Thyroid gland (tissue), 4 donors: ENCODE data around the gene HMGCS1. TPM values are rescaled to one million over a fixed set of nuclear protein-coding genes. Genes with fewer than 3 reads are reported as not detected.

Source experiments
- DNase-seq, 2 donors: peaks; one replicate each; pipeline ENCODE4 v3.0.0-alpha.2; 2019
- H3K27ac ChIP-seq, 3 donors: fragments of 200-600 bp; sonication (generic); 1 replicate in 2 of 3; 2 replicates in 1 of 3; pipeline ENCODE4 v1.5.1; 2016 to 2019; ENCODE audit warnings: mild to moderate bottlenecking in 1 of 3, moderate library complexity in 1 of 3
- H3K27me3 ChIP-seq: fragments of 200-600 bp; sonication (generic); one replicate; pipeline ENCODE4 v1.5.1; 2019
- H3K36me3 ChIP-seq, 2 donors: fragments of 200-600 bp; sonication (generic); one replicate each; pipeline ENCODE4 v1.5.1; 2016 to 2019
- H3K4me1 ChIP-seq, 2 donors: fragments of 200-600 bp; sonication (generic); one replicate each; pipeline ENCODE4 v1.5.1; 2017 to 2019
- H3K4me3 ChIP-seq, 3 donors: fragments of 200-600 bp; sonication (generic); replicated peaks in 1 of 3; 1 replicate in 2 of 3; 2 replicates in 1 of 3; pipeline ENCODE4 v1.5.1; 2016; ENCODE audit warnings: mild to moderate bottlenecking in 1 of 3
- H3K9me3 ChIP-seq: fragments of 200-600 bp; sonication (generic); one replicate; pipeline ENCODE4 v1.5.1; 2017
- CTCF ChIP-seq, 6 experiments: fragments of 200-600 bp in 3 of 6; fragments of 450-650 bp in 3 of 6; sonication (generic) in 3 of 6; IDR thresholded peaks; one replicate each; pipeline ENCODE4 v1.5.1; 2016 to 2019; ENCODE audit warnings: antibody characterized with exemption in 6 of 6, mild to moderate bottlenecking in 2 of 6, inconsistent platforms in 1 of 6, moderate library complexity in 1 of 6
- POLR2A ChIP-seq, 2 donors: fragments of 450-650 bp; IDR thresholded peaks; one replicate each; pipeline ENCODE4 v1.6.1; 2017; ENCODE audit warnings: antibody characterized with exemption in 2 of 2, mild to moderate bottlenecking in 2 of 2, moderate library complexity in 1 of 2
- WGBS, 2 donors: methylation state at CpG; one replicate each; pipeline ENCODE4 v1.1.5; 2017; 5-methylcytosine and 5-hydroxymethylcytosine counted together
- intact Hi-C: fragments of 100-400 bp; cut with DNase I; formaldehyde crosslinking; loops from one replicate; pipeline ENCODE4 v1.15.1; 2023
- total RNA-seq, 4 donors: library from RNA; depleted of rRNA; stranded (reverse); fragments of >200 nt; gene quantifications; one replicate each; pipeline ENCODE4 v1.2.3, GENCODE V29; 2016

The HMGCS1 gene
- total RNA-seq, 4 donors from 2014 or later: 33.5 to 58.7 (median 44.1) TPM

- TF ChIP-seq POLR2A (IDR thresholded peaks at IDR 0.05) (no peak), CTCF (IDR thresholded peaks at IDR 0.05) (no peak)
- Histone ChIP-seq H3K9me3 (no peaks in the 10 kb centered on the region), H3K27ac (no peak overlapping the region), H3K36me3 (no peaks in the 10 kb centered on the region), H3K27me3 (no peaks in the 10 kb centered on the region), H3K4me3 (no peak overlapping the region), H3K4me1 (peaks cover 0 to 9% of the 10 kb centered on the region in 2 donors)
- 88 to 94% methylated on average over 12 of the region's 12 CpGs for WGBS, 2 donors
- DNase-seq: no peak
- intact Hi-C loops: no loop called here
Measured at GRCh38 chr5:43279548-43280274, 33.5 kb downstream of the HMGCS1 start.

GRCh38 chr5:43275391-43275790 is 37.8 kb downstream of the HMGCS1 start:
- H3K4me3 ChIP-seq: no peak overlapping the region
- DNase-seq: no peak
- no peak overlapping the region for H3K27ac ChIP-seq
- no peaks in the 10 kb centered on the region for H3K27me3 ChIP-seq
- TF ChIP-seq CTCF (IDR thresholded peaks at IDR 0.05): no peak
- TF ChIP-seq POLR2A (IDR thresholded peaks at IDR 0.05): no peak
- intact Hi-C loops: no loop called here
- no peaks in the 10 kb centered on the region for H3K36me3 ChIP-seq
- peaks cover 13 to 20% of the 10 kb centered on the region in 2 donors for H3K4me1 ChIP-seq
- 86 to 92% methylated on average over 4 of the region's 4 CpGs for WGBS, 2 donors
- H3K9me3 ChIP-seq: no peaks in the 10 kb centered on the region

- H3K36me3 ChIP-seq: no peaks in the 10 kb centered on the region
- WGBS, 2 donors: 12 to 19% methylated on average over 7 of the region's 7 CpGs
- H3K9me3 ChIP-seq: no peaks in the 10 kb centered on the region
- TF ChIP-seq CTCF (IDR thresholded peaks at IDR 0.05) (no peak), POLR2A (IDR thresholded peaks at IDR 0.05) (no peak)
- intact Hi-C loops: no loop called here
- peaks cover 13 to 20% of the 10 kb centered on the region in 2 donors for H3K4me1 ChIP-seq
- H3K27me3 ChIP-seq: no peaks in the 10 kb centered on the region
- H3K27ac ChIP-seq: peak overlapping the region; percentile 73 to 76 (median 74)
- no peak overlapping the region for H3K4me3 ChIP-seq
- peak; percentile 71 to 73 for DNase-seq
Measured at GRCh38 chr5:43274435-43275114, 38.6 kb downstream of the HMGCS1 start.

GRCh38 chr5:43273552-43273951 is 39.7 kb downstream of the HMGCS1 start:
- Histone ChIP-seq H3K27me3 (no peaks in the 10 kb centered on the region), H3K4me3 (no peak overlapping the region), H3K27ac (peak overlapping the region in 2 of 3 donors; percentile 73 to 74), H3K4me1 (peaks cover 13 to 20% of the 10 kb centered on the region in 2 donors), H3K9me3 (no peaks in the 10 kb centered on the region), H3K36me3 (no peaks in the 10 kb centered on the region)
- TF ChIP-seq CTCF (IDR thresholded peaks at IDR 0.05) (no peak), POLR2A (IDR thresholded peaks at IDR 0.05) (no peak)
- intact Hi-C loops: no loop called here
- DNase-seq: peak; percentile 27 to 30

GRCh38 chr5:43270645-43271044 is 42.6 kb downstream of the HMGCS1 start:
- Histone ChIP-seq H3K36me3 (no peaks in the 10 kb centered on the region), H3K4me3 (no peak overlapping the region), H3K9me3 (no peaks in the 10 kb centered on the region), H3K27me3 (no peaks in the 10 kb centered on the region), H3K27ac (no peak overlapping the region), H3K4me1 (peaks cover 13 to 19% of the 10 kb centered on the region in 2 donors)
- no peak for TF ChIP-seq CTCF (IDR thresholded peaks at IDR 0.05)
- no peak for TF ChIP-seq POLR2A (IDR thresholded peaks at IDR 0.05)
- DNase-seq: no peak
- WGBS, 2 donors: 93% methylated on average over 1 of the region's 1 CpG
- intact Hi-C loops: no loop called here
